ENCODE results near the gene EMILIN3.

DNA sequence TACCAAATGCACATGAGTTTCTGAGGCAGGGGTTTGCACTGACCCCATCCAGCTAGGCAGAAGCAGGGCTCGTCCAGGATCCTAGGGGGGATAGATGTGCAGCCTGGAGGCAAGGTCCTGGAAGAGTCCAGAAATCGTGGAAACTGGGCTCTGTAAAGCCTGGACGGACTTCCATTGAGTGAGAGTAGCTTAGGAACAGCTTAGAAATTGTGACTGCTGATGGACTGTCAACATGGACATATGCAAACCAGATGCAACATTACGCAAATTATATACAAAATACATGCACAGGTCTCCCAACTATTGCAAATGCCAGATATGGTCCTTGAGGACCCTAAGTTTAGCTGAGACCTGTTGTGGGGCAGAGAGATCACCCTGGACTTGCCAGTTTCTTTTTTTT is 4.8 kb upstream of the EMILIN3 start:
- TF ChIP-seq, protein P1, sequence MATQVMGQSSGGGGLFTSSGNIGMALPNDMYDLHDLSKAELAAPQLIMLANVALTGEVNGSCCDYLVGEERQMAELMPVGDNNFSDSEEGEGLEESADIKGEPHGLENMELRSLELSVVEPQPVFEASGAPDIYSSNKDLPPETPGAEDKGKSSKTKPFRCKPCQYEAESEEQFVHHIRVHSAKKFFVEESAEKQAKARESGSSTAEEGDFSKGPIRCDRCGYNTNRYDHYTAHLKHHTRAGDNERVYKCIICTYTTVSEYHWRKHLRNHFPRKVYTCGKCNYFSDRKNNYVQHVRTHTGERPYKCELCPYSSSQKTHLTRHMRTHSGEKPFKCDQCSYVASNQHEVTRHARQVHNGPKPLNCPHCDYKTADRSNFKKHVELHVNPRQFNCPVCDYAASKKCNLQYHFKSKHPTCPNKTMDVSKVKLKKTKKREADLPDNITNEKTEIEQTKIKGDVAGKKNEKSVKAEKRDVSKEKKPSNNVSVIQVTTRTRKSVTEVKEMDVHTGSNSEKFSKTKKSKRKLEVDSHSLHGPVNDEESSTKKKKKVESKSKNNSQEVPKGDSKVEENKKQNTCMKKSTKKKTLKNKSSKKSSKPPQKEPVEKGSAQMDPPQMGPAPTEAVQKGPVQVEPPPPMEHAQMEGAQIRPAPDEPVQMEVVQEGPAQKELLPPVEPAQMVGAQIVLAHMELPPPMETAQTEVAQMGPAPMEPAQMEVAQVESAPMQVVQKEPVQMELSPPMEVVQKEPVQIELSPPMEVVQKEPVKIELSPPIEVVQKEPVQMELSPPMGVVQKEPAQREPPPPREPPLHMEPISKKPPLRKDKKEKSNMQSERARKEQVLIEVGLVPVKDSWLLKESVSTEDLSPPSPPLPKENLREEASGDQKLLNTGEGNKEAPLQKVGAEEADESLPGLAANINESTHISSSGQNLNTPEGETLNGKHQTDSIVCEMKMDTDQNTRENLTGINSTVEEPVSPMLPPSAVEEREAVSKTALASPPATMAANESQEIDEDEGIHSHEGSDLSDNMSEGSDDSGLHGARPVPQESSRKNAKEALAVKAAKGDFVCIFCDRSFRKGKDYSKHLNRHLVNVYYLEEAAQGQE (IDR thresholded peaks at IDR 0.05; ENCODE audit: insufficient replicate concordance, low read depth): no peak
- TF ChIP-seq, protein P2, sequence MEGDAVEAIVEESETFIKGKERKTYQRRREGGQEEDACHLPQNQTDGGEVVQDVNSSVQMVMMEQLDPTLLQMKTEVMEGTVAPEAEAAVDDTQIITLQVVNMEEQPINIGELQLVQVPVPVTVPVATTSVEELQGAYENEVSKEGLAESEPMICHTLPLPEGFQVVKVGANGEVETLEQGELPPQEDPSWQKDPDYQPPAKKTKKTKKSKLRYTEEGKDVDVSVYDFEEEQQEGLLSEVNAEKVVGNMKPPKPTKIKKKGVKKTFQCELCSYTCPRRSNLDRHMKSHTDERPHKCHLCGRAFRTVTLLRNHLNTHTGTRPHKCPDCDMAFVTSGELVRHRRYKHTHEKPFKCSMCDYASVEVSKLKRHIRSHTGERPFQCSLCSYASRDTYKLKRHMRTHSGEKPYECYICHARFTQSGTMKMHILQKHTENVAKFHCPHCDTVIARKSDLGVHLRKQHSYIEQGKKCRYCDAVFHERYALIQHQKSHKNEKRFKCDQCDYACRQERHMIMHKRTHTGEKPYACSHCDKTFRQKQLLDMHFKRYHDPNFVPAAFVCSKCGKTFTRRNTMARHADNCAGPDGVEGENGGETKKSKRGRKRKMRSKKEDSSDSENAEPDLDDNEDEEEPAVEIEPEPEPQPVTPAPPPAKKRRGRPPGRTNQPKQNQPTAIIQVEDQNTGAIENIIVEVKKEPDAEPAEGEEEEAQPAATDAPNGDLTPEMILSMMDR (IDR thresholded peaks at IDR 0.05; ENCODE audit: insufficient read depth, low read length): no peak
